Keratinocyte (primary cell): ENCODE measurements around the gene ZNF282. TPM values are rescaled to one million over a fixed set of nuclear protein-coding genes. Genes with fewer than 3 reads are reported as not detected.
"Not testable (repeated sequence)": the region's sequence is repeated elsewhere in the genome, so short reads cannot be mapped to it uniquely, and the experiment has no call there.

Experiments
- DNase-seq: peaks from one replicate; pipeline ENCODE4 v3.0.0-alpha.2; 2011; ENCODE audit warnings: low read depth, missing footprints, low spot score
- FAIRE-seq: peaks from 2 replicates; lab custom pipeline; 2011; peaks lifted over from hg19 to GRCh38; lab: Jason Lieb, UNC
- H2AFZ ChIP-seq: 2 replicates; pipeline ENCODE4 v1.6.0; 2012; ENCODE audit warnings: low read length, control low read depth, inconsistent platforms; ENCODE audit not compliant: control insufficient read depth
- H3K27ac ChIP-seq: 2 replicates; pipeline ENCODE4 v1.5.1; 2011; ENCODE audit warnings: low read length; ENCODE audit not compliant: control insufficient read depth, insufficient read depth
- H3K27me3 ChIP-seq: 3 replicates; pipeline ENCODE4 v1.6.0; 2011; ENCODE audit warnings: low read length; ENCODE audit not compliant: control insufficient read depth, insufficient read depth; ENCODE audit errors: extremely low read depth
- H3K36me3 ChIP-seq, 2 experiments: 2 replicates in 1 of 2; 3 replicates in 1 of 2; pipeline ENCODE4 v1.5.1; 2011; ENCODE audit warnings: low read length in 2 of 2, mild to moderate bottlenecking in 1 of 2; ENCODE audit not compliant: control insufficient read depth in 2 of 2, insufficient read depth in 2 of 2; ENCODE audit errors: extremely low read depth in 1 of 2
- H3K4me1 ChIP-seq: 3 replicates; pipeline ENCODE4 v1.5.1; 2011; ENCODE audit warnings: low read length; ENCODE audit not compliant: control insufficient read depth, insufficient read depth; ENCODE audit errors: extremely low read depth
- H3K4me2 ChIP-seq: 3 replicates; pipeline ENCODE4 v1.6.0; 2011; ENCODE audit warnings: low read depth, low read length; ENCODE audit not compliant: control insufficient read depth, insufficient read depth; ENCODE audit errors: extremely low read depth
- H3K4me3 ChIP-seq, 3 experiments: fragments of 200-600 bp in 1 of 3; sonication (generic) in 1 of 3; 2 replicates in 2 of 3; 3 replicates in 1 of 3; pipeline ENCODE4 v1.5.1; 2011 to 2016; ENCODE audit warnings: low read length in 3 of 3, mild to moderate bottlenecking in 3 of 3, control low read depth in 2 of 3, inconsistent platforms in 1 of 3, low read depth in 1 of 3, mixed read lengths in 1 of 3, mixed run types in 1 of 3, moderate library complexity in 1 of 3; ENCODE audit not compliant: control insufficient read depth in 2 of 3, insufficient read depth in 2 of 3; ENCODE audit errors: extremely low read depth in 1 of 3
- H3K79me2 ChIP-seq: 2 replicates; pipeline ENCODE4 v1.6.0; 2012; ENCODE audit warnings: low read length; ENCODE audit not compliant: control insufficient read depth, insufficient read depth
- H3K9ac ChIP-seq: 3 replicates; pipeline ENCODE4 v1.6.0; 2011; ENCODE audit warnings: low read length; ENCODE audit not compliant: control insufficient read depth, insufficient read depth; ENCODE audit errors: extremely low read depth
- H3K9me1 ChIP-seq: 3 replicates; pipeline ENCODE4 v1.6.0; 2011; ENCODE audit warnings: low read length; ENCODE audit not compliant: control insufficient read depth, insufficient read depth; ENCODE audit errors: extremely low read depth
- H3K9me3 ChIP-seq: 2 replicates; pipeline ENCODE4 v1.5.1; 2012; ENCODE audit warnings: low read depth, low read length; ENCODE audit not compliant: control insufficient read depth
- H4K20me1 ChIP-seq: 3 replicates; pipeline ENCODE4 v1.6.0; 2011; ENCODE audit warnings: low read length; ENCODE audit not compliant: control insufficient read depth, insufficient read depth; ENCODE audit errors: extremely low read depth
- CTCF ChIP-seq, 3 experiments: IDR thresholded peaks in 1 of 3; conservative IDR thresholded peaks in 1 of 3; optimal IDR thresholded peaks in 1 of 3; 2 replicates in 2 of 3; 3 replicates in 1 of 3; pipeline versions ENCODE3 to v1.5.1; 2011; ENCODE audit warnings: low read length in 3 of 3, mild to moderate bottlenecking in 3 of 3, moderate library complexity in 2 of 3, control low read depth in 1 of 3, inconsistent platforms in 1 of 3; ENCODE audit not compliant: insufficient read depth in 2 of 3; ENCODE audit errors: extremely low read depth in 1 of 3
- EZH2 ChIP-seq: IDR thresholded peaks from one replicate; pipeline ENCODE4 v1.6.1; 2012; ENCODE audit warnings: inconsistent platforms, mild to moderate bottlenecking, low read length, moderate library complexity
- dilution Hi-C: fragments of 300-500 bp; cut with MboI; formaldehyde crosslinking; loops from one replicate; pipeline ENCODE4 v1.7.0; 2020; ENCODE audit warnings: low sequenced_read_pairs; ENCODE audit not compliant: extremely low pct_ligation_motif_present
- polyA plus RNA-seq, 5 experiments: library from polyadenylated mRNA; depleted of rRNA in 3 of 5; stranded (reverse) in 3 of 5; stranded (forward) in 1 of 5; unstranded in 1 of 5; fragments of >200 nt; gene quantifications; 1 replicate in 1 of 5; 2 replicates in 3 of 5; 3 replicates in 1 of 5; pipeline versions ENCODE4 v1.2.1 to v1.2.3, GENCODE V29; 2011 to 2012; ENCODE audit warnings: missing spikeins in 2 of 5, low read depth in 1 of 5, low replicate concordance in 1 of 5

Gene ZNF282
- polyA plus RNA-seq, 1 donor (not counting 4 experiments of a cell fraction or from before 2014, with no cell fraction given), result 13.1 TPM

GRCh38 chr7:149266451-149266850 lies 71.1 kb downstream of the ZNF282 start:
- Histone ChIP-seq H3K4me3 (no peak overlapping the region), H3K9me1 (no peaks in the 10 kb centered on the region), H3K4me1 (peaks cover 7% of the 10 kb centered on the region), H3K4me2 (no peak overlapping the region), H2AFZ (no peak overlapping the region), H3K27me3 (no peaks in the 10 kb centered on the region), H3K79me2 (peaks cover 4% of the 10 kb centered on the region), H3K9me3 (no peaks in the 10 kb centered on the region), H3K27ac (no peak overlapping the region), H4K20me1 (no peaks in the 10 kb centered on the region), H3K9ac (no peak overlapping the region), H3K36me3 (peaks cover 9 to 26% of the 10 kb centered on the region in 2 experiments)
- TF ChIP-seq CTCF (optimal IDR thresholded peaks at IDR 0.05 in 1 of 3, IDR thresholded peaks at IDR 0.05 in 1 of 3, conservative IDR thresholded peaks at IDR 0.05 in 1 of 3; ENCODE audit: extremely low read depth in 1 of 3, insufficient read depth in 2 of 3, low read length in 3 of 3) (no peak), EZH2 (no peak)
- dilution Hi-C loops, result no loop called here
- DNase-seq (no peak), FAIRE-seq (no peak)

GRCh38 chr7:149267733-149268132 lies 72.4 kb downstream of the ZNF282 start:
- H3K79me2 ChIP-seq, result peaks cover 4% of the 10 kb centered on the region
- H3K27me3 ChIP-seq, result no peaks in the 10 kb centered on the region
- no peak overlapping the region for H3K27ac ChIP-seq
- DNase-seq (no peak), FAIRE-seq (no peak)
- no peaks in the 10 kb centered on the region for H4K20me1 ChIP-seq
- H3K4me1 ChIP-seq, result peaks cover 5% of the 10 kb centered on the region
- no peak overlapping the region for H2AFZ ChIP-seq
- TF ChIP-seq CTCF (optimal IDR thresholded peaks at IDR 0.05 in 1 of 3, IDR thresholded peaks at IDR 0.05 in 1 of 3, conservative IDR thresholded peaks at IDR 0.05 in 1 of 3; ENCODE audit: extremely low read depth in 1 of 3, insufficient read depth in 2 of 3, low read length in 3 of 3), result no peak
- no peak for TF ChIP-seq EZH2
- no peak overlapping the region for H3K9ac ChIP-seq
- H3K4me2 ChIP-seq, result no peak overlapping the region
- H3K4me3 ChIP-seq, result no peak overlapping the region
- peaks cover 9 to 26% of the 10 kb centered on the region in 2 experiments for H3K36me3 ChIP-seq
- no peaks in the 10 kb centered on the region for H3K9me1 ChIP-seq
- dilution Hi-C loops, result no loop called here
- no peaks in the 10 kb centered on the region for H3K9me3 ChIP-seq

GRCh38 chr7:149274424-149274823 lies 79.1 kb downstream of the ZNF282 start:
- H3K4me1 ChIP-seq, H3K27ac ChIP-seq, H3K9me1 ChIP-seq, H3K9ac ChIP-seq, DNase-seq, H3K79me2 ChIP-seq, H3K27me3 ChIP-seq, H3K4me3 ChIP-seq, H3K9me3 ChIP-seq, FAIRE-seq, H2AFZ ChIP-seq, H4K20me1 ChIP-seq, H3K4me2 ChIP-seq, dilution Hi-C loops: not testable (repeated sequence)
- H3K36me3 ChIP-seq, result peaks cover 6 to 18% of the 10 kb centered on the region in 2 experiments
